Astrocyte (in vitro differentiated cells and primary cell): Measurements from ENCODE around the gene TOP2B. TPM values are rescaled to one million over a fixed set of nuclear protein-coding genes. Genes with fewer than 3 reads are reported as not detected.

ENCODE experiments used
- DNase-seq: peaks from one replicate; pipeline ENCODE4 v3.0.0-alpha.2; 2010; ENCODE audit warnings: low read depth
- FAIRE-seq: peaks from 2 replicates; lab custom pipeline; 2011; peaks lifted over from hg19 to GRCh38; lab: Jason Lieb, UNC
- H2AFZ ChIP-seq: 2 replicates; pipeline ENCODE4 v1.6.0; 2012; ENCODE audit warnings: low read depth, low read length, inconsistent platforms
- H3K27ac ChIP-seq: 2 replicates; pipeline ENCODE4 v1.5.1; 2011; ENCODE audit warnings: low read depth, low read length, inconsistent platforms
- H3K27me3 ChIP-seq: 2 replicates; pipeline ENCODE4 v1.6.0; 2011; ENCODE audit warnings: low read length, inconsistent platforms; ENCODE audit not compliant: insufficient read depth
- H3K36me3 ChIP-seq: 2 replicates; pipeline ENCODE4 v1.5.1; 2011; ENCODE audit warnings: low read length, inconsistent platforms; ENCODE audit not compliant: insufficient read depth
- H3K4me1 ChIP-seq: 2 replicates; pipeline ENCODE4 v1.5.1; 2011; ENCODE audit warnings: low read length, inconsistent platforms; ENCODE audit not compliant: insufficient read depth
- H3K4me2 ChIP-seq: 2 replicates; pipeline ENCODE4 v1.6.0; 2012; ENCODE audit warnings: low read length, inconsistent platforms
- H3K4me3 ChIP-seq: 2 replicates; pipeline ENCODE4 v1.5.1; 2011; ENCODE audit warnings: low read depth, mild to moderate bottlenecking, low read length, inconsistent platforms; ENCODE audit not compliant: insufficient read depth
- H3K79me2 ChIP-seq: 2 replicates; pipeline ENCODE4 v1.6.0; 2012; ENCODE audit warnings: mild to moderate bottlenecking, low read length, inconsistent platforms; ENCODE audit not compliant: insufficient read depth
- H3K9ac ChIP-seq: 2 replicates; pipeline ENCODE4 v1.6.0; 2012; ENCODE audit warnings: mild to moderate bottlenecking, low read length, inconsistent platforms
- H3K9me3 ChIP-seq: 2 replicates; pipeline ENCODE4 v1.5.1; 2012; ENCODE audit warnings: low read depth, mild to moderate bottlenecking, low read length, inconsistent platforms; ENCODE audit not compliant: insufficient read depth
- H4K20me1 ChIP-seq: 2 replicates; pipeline ENCODE4 v1.6.0; 2012; ENCODE audit warnings: low read length, inconsistent platforms; ENCODE audit not compliant: insufficient read depth
- H3K27ac Mint-ChIP-seq: one replicate; pipeline ENCODE4 v1.8.0; 2021; ENCODE audit warnings: mild to moderate bottlenecking, mixed read lengths; ENCODE audit not compliant: unreplicated experiment
- H3K27me3 Mint-ChIP-seq: one replicate; pipeline ENCODE4 v1.8.0; 2021; ENCODE audit warnings: low read depth, mixed read lengths; ENCODE audit not compliant: unreplicated experiment
- H3K36me3 Mint-ChIP-seq: one replicate; pipeline ENCODE4 v1.8.0; 2021; ENCODE audit warnings: low read depth, mixed read lengths; ENCODE audit not compliant: unreplicated experiment
- H3K4me1 Mint-ChIP-seq: one replicate; pipeline ENCODE4 v1.8.0; 2021; ENCODE audit warnings: low read depth, mixed read lengths; ENCODE audit not compliant: unreplicated experiment
- H3K4me3 Mint-ChIP-seq: one replicate; pipeline ENCODE4 v1.8.0; 2021; ENCODE audit warnings: mild to moderate bottlenecking, moderate library complexity, mixed read lengths; ENCODE audit not compliant: unreplicated experiment
- H3K9me3 Mint-ChIP-seq: one replicate; pipeline ENCODE4 v1.8.0; 2021; ENCODE audit warnings: mild to moderate bottlenecking, mixed read lengths; ENCODE audit not compliant: unreplicated experiment
- EZH2 ChIP-seq: IDR thresholded peaks from 2 replicates; pipeline ENCODE4 v1.6.1; 2012; ENCODE audit warnings: mild to moderate bottlenecking, low read length, inconsistent platforms; ENCODE audit not compliant: insufficient read depth
- total RNA-seq: library from RNA; stranded (reverse); gene quantifications from 2 replicates; pipeline ENCODE4 v1.2.1, GENCODE V29; 2021
- TF ChIP-seq, protein P1 (sequence below): IDR thresholded peaks from 2 replicates; pipeline ENCODE4 v1.5.1; 2011; ENCODE audit warnings: low read depth, mild to moderate bottlenecking, inconsistent platforms, low read length, moderate library complexity; ENCODE audit not compliant: insufficient read depth

Gene TOP2B
- total RNA-seq, 1 donor from 2014 or later: 91.4 TPM

DNA sequence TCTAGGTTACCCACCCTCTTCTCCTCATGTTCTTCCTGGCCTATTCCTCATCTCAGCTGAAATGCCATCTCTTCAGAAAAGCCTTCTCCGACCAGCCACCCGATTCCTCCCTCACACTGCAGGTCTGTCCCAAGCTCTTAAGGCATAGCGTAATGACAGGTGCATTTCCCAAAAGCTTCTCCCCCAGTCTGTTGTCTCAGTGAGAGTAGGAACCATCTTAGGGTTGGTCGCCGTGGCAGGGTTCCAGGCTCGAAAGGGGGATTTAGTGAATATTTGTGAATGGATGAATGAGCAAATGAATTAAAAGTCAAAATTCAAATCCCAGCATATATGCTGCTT, 78.6 kb downstream of the TOP2B start:
- Histone ChIP-seq H3K36me3 (peaks cover 5% of the 10 kb centered on the region), H3K27ac (no peak overlapping the region), H2AFZ (no peak overlapping the region), H3K4me2 (no peak overlapping the region), H3K9ac (no peak overlapping the region), H3K4me3 (no peak overlapping the region), H3K27me3 (no peaks in the 10 kb centered on the region), H3K79me2 (no peaks in the 10 kb centered on the region), H3K4me1 (peaks cover 29% of the 10 kb centered on the region), H4K20me1 (no peaks in the 10 kb centered on the region), H3K9me3 (no peaks in the 10 kb centered on the region)
- no peaks in the 10 kb centered on the region for H3K27me3 Mint-ChIP-seq
- TF ChIP-seq, protein P1, sequence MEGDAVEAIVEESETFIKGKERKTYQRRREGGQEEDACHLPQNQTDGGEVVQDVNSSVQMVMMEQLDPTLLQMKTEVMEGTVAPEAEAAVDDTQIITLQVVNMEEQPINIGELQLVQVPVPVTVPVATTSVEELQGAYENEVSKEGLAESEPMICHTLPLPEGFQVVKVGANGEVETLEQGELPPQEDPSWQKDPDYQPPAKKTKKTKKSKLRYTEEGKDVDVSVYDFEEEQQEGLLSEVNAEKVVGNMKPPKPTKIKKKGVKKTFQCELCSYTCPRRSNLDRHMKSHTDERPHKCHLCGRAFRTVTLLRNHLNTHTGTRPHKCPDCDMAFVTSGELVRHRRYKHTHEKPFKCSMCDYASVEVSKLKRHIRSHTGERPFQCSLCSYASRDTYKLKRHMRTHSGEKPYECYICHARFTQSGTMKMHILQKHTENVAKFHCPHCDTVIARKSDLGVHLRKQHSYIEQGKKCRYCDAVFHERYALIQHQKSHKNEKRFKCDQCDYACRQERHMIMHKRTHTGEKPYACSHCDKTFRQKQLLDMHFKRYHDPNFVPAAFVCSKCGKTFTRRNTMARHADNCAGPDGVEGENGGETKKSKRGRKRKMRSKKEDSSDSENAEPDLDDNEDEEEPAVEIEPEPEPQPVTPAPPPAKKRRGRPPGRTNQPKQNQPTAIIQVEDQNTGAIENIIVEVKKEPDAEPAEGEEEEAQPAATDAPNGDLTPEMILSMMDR: no peak
- TF ChIP-seq EZH2: no peak
- peaks cover 3% of the 10 kb centered on the region for H3K9me3 Mint-ChIP-seq
- no peak overlapping the region for H3K4me3 Mint-ChIP-seq
- no peak overlapping the region for H3K27ac Mint-ChIP-seq
- H3K36me3 Mint-ChIP-seq: peaks cover 2% of the 10 kb centered on the region
- DNase-seq: no peak
- H3K4me1 Mint-ChIP-seq: peaks cover 28% of the 10 kb centered on the region
- no peak for FAIRE-seq

DNA sequence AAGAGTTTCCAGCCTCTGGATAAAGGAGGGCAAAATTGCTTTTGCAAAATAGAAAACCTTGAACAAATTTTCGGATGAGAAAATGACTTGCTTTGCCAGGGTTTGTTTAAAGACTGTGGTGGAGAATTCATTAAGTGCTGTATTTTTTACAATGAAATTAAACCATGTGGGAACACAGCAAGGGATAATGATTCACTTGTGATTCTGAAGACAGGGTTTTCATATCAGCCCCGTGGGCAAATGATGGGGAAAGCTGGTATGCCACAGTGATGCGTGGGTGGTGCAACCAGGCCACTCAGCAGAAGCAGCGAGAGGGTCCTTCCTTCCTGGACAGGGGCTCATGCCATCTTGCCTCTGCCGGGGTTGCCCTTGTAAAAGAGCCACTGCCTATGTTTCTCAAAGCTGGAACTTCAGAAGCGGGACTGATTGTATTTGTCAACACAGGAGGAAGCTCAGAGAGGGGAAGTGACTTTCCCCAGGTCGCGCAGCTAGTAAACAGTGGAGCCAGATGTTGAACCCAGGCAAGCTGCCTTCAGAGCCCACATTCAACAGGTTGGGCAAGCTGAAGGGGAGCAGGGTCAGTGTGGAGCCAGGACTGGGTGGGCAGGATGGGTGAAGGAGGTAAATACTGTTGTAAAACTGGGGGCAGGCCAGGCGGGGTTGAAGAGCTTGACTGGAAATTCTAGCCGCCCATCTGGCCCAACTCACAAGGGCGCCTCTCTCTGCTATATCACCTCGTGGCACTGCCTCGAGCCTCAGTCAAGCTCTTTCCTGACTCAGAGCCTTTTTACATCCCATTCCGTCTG, 79.1 kb downstream of the TOP2B start:
- no peaks in the 10 kb centered on the region for H3K27me3 ChIP-seq
- DNase-seq (no peak), FAIRE-seq (no peak)
- no peak overlapping the region for H3K4me3 ChIP-seq
- Mint-ChIP-seq H3K27me3 (no peaks in the 10 kb centered on the region), H3K36me3 (peaks cover 2% of the 10 kb centered on the region), H3K4me1 (peaks cover 28% of the 10 kb centered on the region), H3K27ac (peak overlapping the region; percentile 59), H3K4me3 (no peak overlapping the region), H3K9me3 (peaks cover 3% of the 10 kb centered on the region)
- peaks cover 7% of the 10 kb centered on the region for H3K36me3 ChIP-seq
- H3K9ac ChIP-seq: no peak overlapping the region
- H3K4me1 ChIP-seq: peaks cover 29% of the 10 kb centered on the region
- no peak overlapping the region for H2AFZ ChIP-seq
- H3K27ac ChIP-seq: no peak overlapping the region
- no peak overlapping the region for H3K4me2 ChIP-seq
- TF ChIP-seq EZH2: no peak
- TF ChIP-seq, protein P1: no peak
- peaks cover 3% of the 10 kb centered on the region for H3K79me2 ChIP-seq
- H4K20me1 ChIP-seq: no peaks in the 10 kb centered on the region
- no peaks in the 10 kb centered on the region for H3K9me3 ChIP-seq
